HG03460 (cell line): Measurements from ENCODE around the gene RALY.

Experiments
- ATAC-seq: cut with Tn5 transposase; IDR thresholded peaks from one replicate; pipeline ENCODE4 v1.9.1; 2021; ENCODE audit not compliant: unreplicated experiment

The RALY gene

GRCh38 chr20:33985830-33986229 is 7.9 kb upstream of the RALY start:
- no peak for ATAC-seq

GRCh38 chr20:33986560-33987216 is 7.0 kb upstream of the RALY start:
- ATAC-seq, result no peak

- no peak for ATAC-seq
Measured at GRCh38 chr20:33990075-33990474, 3.6 kb upstream of the RALY start.

- ATAC-seq, result no peak
Measured at GRCh38 chr20:33991502-33991901, 2.2 kb upstream of the RALY start.

GRCh38 chr20:33992145-33992922 is 1.4 kb upstream of the RALY start:
- ATAC-seq, result no peak

GRCh38 chr20:33992923-33993575 is 662 bp upstream of the RALY start:
- peak; percentile 65 for ATAC-seq

GRCh38 chr20:33994222-33994913 is 657 bp downstream of the RALY start:
- ATAC-seq, result peak; percentile 22

GRCh38 chr20:33995053-33995831 is 1.5 kb downstream of the RALY start:
- ATAC-seq, result no peak

- ATAC-seq, result no peak
Measured at GRCh38 chr20:33999025-33999649, 5.4 kb downstream of the RALY start.

GRCh38 chr20:34001378-34001777 is 7.7 kb downstream of the RALY start:
- no peak for ATAC-seq

- ATAC-seq, result no peak
Measured at GRCh38 chr20:34004227-34004626, 10.5 kb downstream of the RALY start.

- ATAC-seq, result no peak
Measured at GRCh38 chr20:34004790-34005457, 11.2 kb downstream of the RALY start.

- ATAC-seq, result no peak
Measured at GRCh38 chr20:34006619-34007018, 12.9 kb downstream of the RALY start.

- ATAC-seq, result no peak
Measured at GRCh38 chr20:34008477-34008876, 14.8 kb downstream of the RALY start.

GRCh38 chr20:34010405-34010931 is 16.8 kb downstream of the RALY start:
- ATAC-seq, result no peak

GRCh38 chr20:34011275-34011674 is 17.6 kb downstream of the RALY start:
- ATAC-seq, result no peak

GRCh38 chr20:34012330-34012729 is 18.6 kb downstream of the RALY start:
- ATAC-seq, result no peak

- ATAC-seq, result no peak
Measured at GRCh38 chr20:34012735-34013134, 19.0 kb downstream of the RALY start.

- no peak for ATAC-seq
Measured at GRCh38 chr20:34013554-34013953, 19.8 kb downstream of the RALY start.
